Measurements from ENCODE around the gene KCTD5. TPM values are rescaled to one million over a fixed set of nuclear protein-coding genes. Genes with fewer than 3 reads are reported as not detected.

Gene KCTD5
- total RNA-seq, 1 donor from 2014 or later: 24.3 TPM

GRCh38 chr16:2713523-2713922 lies 31.2 kb downstream of the KCTD5 start:
- no peak for TF ChIP-seq CTCF (IDR thresholded peaks at IDR 0.05; ENCODE audit: unreplicated experiment)
- Mint-ChIP-seq H3K9me3 (ENCODE audit: unreplicated experiment) (no peaks in the 10 kb centered on the region), H3K36me3 (ENCODE audit: low read depth, unreplicated experiment) (peaks cover 5% of the 10 kb centered on the region), H3K4me3 (ENCODE audit: unreplicated experiment) (no peak overlapping the region), H3K27ac (ENCODE audit: unreplicated experiment) (no peak overlapping the region), H3K4me1 (ENCODE audit: unreplicated experiment) (no peaks in the 10 kb centered on the region), H3K27me3 (ENCODE audit: unreplicated experiment) (peaks cover 2% of the 10 kb centered on the region)
- DNase-seq (ENCODE audit: low spot score): no peak

GRCh38 chr16:2713985-2714774 lies 31.9 kb downstream of the KCTD5 start:
- TF ChIP-seq CTCF (IDR thresholded peaks at IDR 0.05; ENCODE audit: unreplicated experiment): no peak
- Mint-ChIP-seq H3K9me3 (ENCODE audit: unreplicated experiment) (no peaks in the 10 kb centered on the region), H3K27ac (ENCODE audit: unreplicated experiment) (no peak overlapping the region), H3K27me3 (ENCODE audit: unreplicated experiment) (peaks cover 2% of the 10 kb centered on the region), H3K36me3 (ENCODE audit: low read depth, unreplicated experiment) (peaks cover 4% of the 10 kb centered on the region), H3K4me1 (ENCODE audit: unreplicated experiment) (no peaks in the 10 kb centered on the region), H3K4me3 (ENCODE audit: unreplicated experiment) (no peak overlapping the region)
- DNase-seq (ENCODE audit: low spot score): no peak

DNA sequence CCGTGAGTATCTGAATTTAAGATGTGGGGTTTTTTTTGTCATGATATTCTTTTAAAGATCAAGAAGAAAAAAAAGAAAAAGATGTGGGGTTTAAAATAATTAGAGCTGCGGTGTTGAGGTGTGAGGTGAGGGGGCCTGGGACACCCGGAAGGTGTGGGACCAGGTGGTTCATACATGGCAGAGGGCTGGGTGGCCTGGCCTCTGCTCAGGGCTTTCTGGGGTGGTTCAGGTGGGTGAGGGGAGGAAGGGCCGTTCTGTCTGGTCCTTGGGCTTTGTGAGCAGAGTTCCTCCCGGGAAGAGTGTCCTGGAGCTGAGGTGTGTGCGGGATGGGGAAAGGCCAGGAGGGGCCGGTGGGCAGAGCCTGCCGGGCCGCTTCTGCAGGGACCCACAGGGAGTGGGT lies 32.7 kb downstream of the KCTD5 start:
- H3K4me3 Mint-ChIP-seq (ENCODE audit: unreplicated experiment): no peak overlapping the region

DNA sequence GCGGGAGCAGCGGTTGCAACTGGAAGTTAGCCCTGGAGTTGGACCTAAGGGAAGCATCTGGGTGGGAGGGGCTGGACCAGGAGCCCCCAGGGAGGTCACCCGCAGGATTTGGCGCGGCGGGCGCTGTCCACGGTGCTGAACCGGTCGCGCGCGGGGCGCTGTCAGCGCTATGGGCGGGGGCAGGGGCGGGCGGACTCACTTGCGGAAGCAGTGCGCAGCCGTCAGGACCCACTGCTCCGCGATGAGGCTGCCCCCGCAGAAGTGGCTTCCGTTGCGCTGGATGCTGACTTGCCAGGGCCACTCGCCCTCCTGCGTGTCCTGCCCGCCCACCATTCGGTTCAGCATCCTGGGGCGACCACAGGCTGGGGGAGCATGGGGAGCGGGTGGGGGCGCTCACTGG lies 33.2 kb downstream of the KCTD5 start:
- H3K27me3 Mint-ChIP-seq (ENCODE audit: unreplicated experiment): peaks cover 2% of the 10 kb centered on the region
- peaks cover 2% of the 10 kb centered on the region for H3K36me3 Mint-ChIP-seq (ENCODE audit: low read depth, unreplicated experiment)
- H3K9me3 Mint-ChIP-seq (ENCODE audit: unreplicated experiment): no peaks in the 10 kb centered on the region
- no peak for TF ChIP-seq CTCF (IDR thresholded peaks at IDR 0.05; ENCODE audit: unreplicated experiment)
- H3K27ac Mint-ChIP-seq (ENCODE audit: unreplicated experiment): no peak overlapping the region
- no peaks in the 10 kb centered on the region for H3K4me1 Mint-ChIP-seq (ENCODE audit: unreplicated experiment)
- DNase-seq (ENCODE audit: low spot score): peak; percentile 79
- H3K4me3 Mint-ChIP-seq (ENCODE audit: unreplicated experiment): no peak overlapping the region

More for the DNA sequence above, 32.7 kb downstream of the KCTD5 start:
- TF ChIP-seq CTCF (IDR thresholded peaks at IDR 0.05; ENCODE audit: unreplicated experiment): no peak
- DNase-seq (ENCODE audit: low spot score): no peak
- Mint-ChIP-seq H3K36me3 (ENCODE audit: low read depth, unreplicated experiment) (peaks cover 4% of the 10 kb centered on the region), H3K27me3 (ENCODE audit: unreplicated experiment) (peaks cover 2% of the 10 kb centered on the region), H3K27ac (ENCODE audit: unreplicated experiment) (no peak overlapping the region), H3K4me1 (ENCODE audit: unreplicated experiment) (no peaks in the 10 kb centered on the region), H3K9me3 (ENCODE audit: unreplicated experiment) (no peaks in the 10 kb centered on the region)
